ENCODE data around the gene MARCHF9. TPM values are rescaled to one million over a fixed set of nuclear protein-coding genes. Genes with fewer than 3 reads are reported as not detected.

The MARCHF9 gene
- total RNA-seq, 4 donors from 2014 or later, result 2.4 to 8.7 (median 5.1) TPM

GRCh38 chr12:57758552-57759359 is 3.9 kb downstream of the MARCHF9 start:
- TF ChIP-seq, protein P1, sequence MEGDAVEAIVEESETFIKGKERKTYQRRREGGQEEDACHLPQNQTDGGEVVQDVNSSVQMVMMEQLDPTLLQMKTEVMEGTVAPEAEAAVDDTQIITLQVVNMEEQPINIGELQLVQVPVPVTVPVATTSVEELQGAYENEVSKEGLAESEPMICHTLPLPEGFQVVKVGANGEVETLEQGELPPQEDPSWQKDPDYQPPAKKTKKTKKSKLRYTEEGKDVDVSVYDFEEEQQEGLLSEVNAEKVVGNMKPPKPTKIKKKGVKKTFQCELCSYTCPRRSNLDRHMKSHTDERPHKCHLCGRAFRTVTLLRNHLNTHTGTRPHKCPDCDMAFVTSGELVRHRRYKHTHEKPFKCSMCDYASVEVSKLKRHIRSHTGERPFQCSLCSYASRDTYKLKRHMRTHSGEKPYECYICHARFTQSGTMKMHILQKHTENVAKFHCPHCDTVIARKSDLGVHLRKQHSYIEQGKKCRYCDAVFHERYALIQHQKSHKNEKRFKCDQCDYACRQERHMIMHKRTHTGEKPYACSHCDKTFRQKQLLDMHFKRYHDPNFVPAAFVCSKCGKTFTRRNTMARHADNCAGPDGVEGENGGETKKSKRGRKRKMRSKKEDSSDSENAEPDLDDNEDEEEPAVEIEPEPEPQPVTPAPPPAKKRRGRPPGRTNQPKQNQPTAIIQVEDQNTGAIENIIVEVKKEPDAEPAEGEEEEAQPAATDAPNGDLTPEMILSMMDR (IDR thresholded peaks at IDR 0.05), result no peak
- DNase-seq (ENCODE audit: low spot score) (no peak), ATAC-seq (ENCODE audit: low FRiP score) (no peak)

DNA sequence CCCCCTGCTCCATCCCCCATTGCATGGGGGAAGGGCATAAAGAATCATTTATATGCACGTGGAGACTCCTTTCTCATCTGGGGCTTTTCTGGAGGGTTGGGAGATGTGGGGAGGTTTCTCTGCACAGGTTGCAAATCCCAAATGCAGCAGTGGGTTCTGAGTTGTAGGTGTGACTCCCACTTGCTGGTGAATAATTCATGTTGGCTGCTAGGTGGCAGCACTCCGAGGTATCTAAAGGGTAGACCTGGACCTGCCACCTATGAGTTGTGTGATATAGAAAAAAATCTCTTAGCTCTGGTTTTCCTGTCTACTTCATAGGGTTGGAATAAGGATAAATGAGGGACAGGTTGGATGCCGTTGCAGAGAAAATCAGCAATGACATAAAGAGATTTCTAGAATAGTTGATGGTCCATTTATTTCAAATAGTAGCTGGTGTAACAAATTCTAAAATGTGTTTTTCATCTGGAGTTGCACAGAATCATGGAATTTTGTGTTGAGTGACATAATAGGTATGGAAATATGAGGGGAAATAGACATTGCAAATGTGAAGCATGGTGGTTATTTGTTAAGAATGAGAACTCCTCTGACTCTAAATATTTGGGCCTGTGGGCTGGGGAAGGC is 4.6 kb downstream of the MARCHF9 start:
- DNase-seq (ENCODE audit: low spot score) (no peak), ATAC-seq (ENCODE audit: low FRiP score) (no peak)
- TF ChIP-seq, protein P1 (IDR thresholded peaks at IDR 0.05), result no peak

- ATAC-seq (ENCODE audit: low FRiP score), result no peak
- DNase-seq (ENCODE audit: low spot score), result no peak
- TF ChIP-seq, protein P1 (IDR thresholded peaks at IDR 0.05), result no peak
Measured at GRCh38 chr12:57760347-57760982, 5.6 kb downstream of the MARCHF9 start.

GRCh38 chr12:57761391-57761998 is 6.6 kb downstream of the MARCHF9 start:
- TF ChIP-seq, protein P1 (IDR thresholded peaks at IDR 0.05), result no peak
- no peak for DNase-seq (ENCODE audit: low spot score)
- ATAC-seq (ENCODE audit: low FRiP score), result no peak

GRCh38 chr12:57762463-57762862 is 7.6 kb downstream of the MARCHF9 start:
- no peak for DNase-seq (ENCODE audit: low spot score)
- no peak for ATAC-seq (ENCODE audit: low FRiP score)
- TF ChIP-seq, protein P1 (IDR thresholded peaks at IDR 0.05), result no peak

GRCh38 chr12:57763881-57764661 is 9.2 kb downstream of the MARCHF9 start:
- DNase-seq (ENCODE audit: low spot score), result no peak
- TF ChIP-seq, protein P1 (IDR thresholded peaks at IDR 0.05), result no peak
- no peak for ATAC-seq (ENCODE audit: low FRiP score)
